EL (cell line): ENCODE measurements around the gene GOLGA6L25.
"Not testable (repeated sequence)": the region's sequence is repeated elsewhere in the genome, so short reads cannot be mapped to it uniquely, and the experiment has no call there.

Experiments used
- DNase-seq: peaks from one replicate; pipeline ENCODE4 v3.0.0-alpha.2; 2016

The GOLGA6L25 gene, protein sequence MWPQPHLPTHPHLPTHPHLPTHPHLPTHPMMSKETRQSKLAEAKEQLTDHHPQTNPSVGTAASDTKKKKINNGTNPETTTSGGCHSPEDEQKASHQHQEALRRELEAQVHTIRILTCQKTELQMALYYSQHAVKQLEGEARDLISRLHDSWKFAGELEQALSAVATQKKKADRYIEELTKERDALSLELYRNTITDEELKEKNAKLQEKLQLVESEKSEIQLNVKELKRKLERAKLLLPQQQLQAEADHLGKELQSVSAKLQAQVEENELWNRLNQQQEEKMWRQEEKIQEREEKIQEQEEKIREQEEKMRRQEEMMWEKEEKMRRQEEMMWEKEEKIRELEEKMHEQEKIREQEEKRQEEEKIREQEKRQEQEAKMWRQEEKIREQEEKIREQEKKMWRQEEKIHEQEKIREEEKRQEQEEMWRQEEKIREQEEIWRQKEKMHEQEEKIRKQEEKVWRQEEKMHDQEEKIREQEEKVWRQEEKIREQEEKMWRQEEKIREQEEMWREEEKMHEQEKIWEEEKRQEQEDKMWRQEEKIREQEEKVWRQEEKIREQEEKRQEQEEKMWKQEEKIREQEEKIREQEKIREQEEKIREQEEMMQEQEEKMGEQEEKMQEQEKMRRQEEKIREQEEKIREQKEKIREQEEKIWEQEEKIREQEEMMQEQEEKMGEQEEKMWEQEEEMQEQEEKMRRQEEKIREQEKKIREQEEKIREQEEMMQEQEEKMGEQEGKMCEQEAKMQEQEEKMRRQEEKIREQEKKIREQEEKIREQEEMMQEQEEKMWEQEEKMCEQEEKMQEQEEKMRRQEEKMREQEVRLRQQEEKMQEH

DNA sequence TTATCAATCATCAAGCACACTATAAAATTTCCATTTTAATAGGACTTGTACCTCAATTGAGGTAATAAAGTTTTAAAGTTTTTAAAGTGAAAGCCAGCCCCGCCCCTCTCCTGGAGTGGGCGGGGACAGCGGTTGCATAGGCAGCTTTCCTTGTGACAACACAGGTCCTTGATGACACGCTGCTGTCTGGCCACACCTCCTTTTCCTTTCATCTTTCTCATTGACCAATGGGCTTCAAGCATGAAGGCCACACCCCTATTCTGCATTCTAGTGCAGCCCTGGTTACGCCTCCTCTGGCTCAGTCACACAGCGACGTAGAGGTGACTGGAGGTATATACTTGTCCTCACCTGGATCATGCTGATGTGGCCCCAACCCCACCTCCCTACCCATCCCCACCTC, at the start of gene GOLGA6L25:
Gene GOLGA6L25 (plus strand): TSS at position 301 of the 400 bp plus-strand sequence. CDS start 61 bp downstream, at position 362.
- DNase-seq = not testable (repeated sequence)

DNA sequence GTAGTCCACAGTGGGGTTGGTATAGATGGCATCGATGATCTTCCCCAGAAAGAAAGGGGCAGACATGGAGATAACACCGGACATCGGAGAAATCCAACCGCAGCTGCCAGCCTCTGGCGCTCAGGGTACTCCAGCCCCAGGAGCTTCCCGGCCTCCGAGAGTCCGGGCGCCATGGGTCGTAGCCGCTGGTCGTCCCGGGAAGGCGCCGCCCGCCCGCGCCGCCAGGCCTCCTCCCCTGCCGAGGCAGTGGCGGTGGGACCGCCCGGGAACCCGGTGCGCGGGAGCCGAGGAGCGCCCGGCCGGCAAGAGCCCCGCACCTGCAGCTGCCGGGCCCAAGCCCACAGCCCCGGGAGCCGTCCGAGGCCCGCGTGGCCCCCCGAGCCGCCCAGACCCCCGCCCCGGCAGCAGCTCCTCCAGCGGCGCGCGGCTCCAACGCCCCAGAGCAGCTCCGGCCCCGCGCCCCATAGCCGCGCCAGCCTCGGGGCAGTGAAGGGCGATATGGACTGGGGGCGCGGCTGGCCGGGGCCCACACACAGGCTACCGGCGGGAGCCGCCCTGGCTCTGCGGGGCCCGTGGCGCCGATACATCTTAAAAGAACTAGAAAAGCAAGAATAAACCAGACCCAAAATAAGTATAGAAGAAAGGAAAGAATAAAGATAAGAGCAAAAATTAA, 45.0 kb upstream of the GOLGA6L25 start:
- DNase-seq = not testable (repeated sequence)

- DNase-seq = not testable (repeated sequence)
Observed at GRCh38 chr15:28514128-28514527, 39.2 kb upstream of the GOLGA6L25 start.

DNA sequence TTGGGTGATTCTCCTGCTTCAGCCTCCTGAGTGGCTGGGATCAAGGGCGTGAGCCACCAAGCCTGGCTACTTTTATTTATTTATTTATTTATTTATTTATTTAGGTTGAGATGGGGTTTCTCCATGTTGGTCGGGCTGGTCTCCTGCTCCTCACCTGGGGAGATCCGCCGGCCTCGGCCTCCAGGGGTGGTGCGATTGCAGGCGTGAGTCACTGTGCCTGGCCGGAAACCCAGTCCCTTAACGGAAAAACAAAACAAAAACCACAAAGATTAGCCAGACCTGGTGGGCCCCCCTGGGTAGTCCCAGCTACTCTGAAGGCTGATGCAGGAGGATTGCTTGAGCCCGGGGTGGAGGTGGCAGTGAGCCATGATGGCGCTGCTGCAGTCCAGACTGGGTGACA, 38.2 kb upstream of the GOLGA6L25 start:
- DNase-seq = not testable (repeated sequence)

DNA sequence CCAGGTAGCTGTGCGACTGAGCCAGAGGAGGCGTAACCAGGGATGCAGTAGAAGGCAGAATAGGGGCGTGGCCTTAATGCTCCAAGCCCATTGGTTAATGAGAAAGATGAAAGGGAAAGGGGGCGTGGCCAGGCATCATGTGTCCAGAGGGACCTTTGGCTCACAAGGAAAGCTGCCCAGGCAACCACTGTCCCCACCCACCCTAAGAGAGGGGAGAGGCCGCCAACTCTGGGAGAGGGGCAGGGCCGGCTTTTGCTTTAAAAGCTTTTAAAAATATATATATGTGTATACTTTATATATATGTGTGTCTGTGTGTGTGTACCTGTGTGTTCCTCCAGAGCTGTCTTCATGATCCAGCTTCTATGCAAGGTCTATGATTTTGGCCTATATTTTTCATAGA, 20.4 kb upstream of the GOLGA6L25 start, which contains the start of gene GOLGA8G:
Gene GOLGA8G (minus strand): TSS at position 18 of the 400 bp plus-strand sequence. CDS start 62 bp downstream, outside the sequence.
- not testable (repeated sequence) for DNase-seq

GRCh38 chr15:28573351-28573750, 20.0 kb downstream of the GOLGA6L25 start:
- DNase-seq = not testable (repeated sequence)

GRCh38 chr15:28588977-28589606, 35.7 kb downstream of the GOLGA6L25 start:
- DNase-seq = not testable (repeated sequence)

GRCh38 chr15:28589769-28590168, 36.4 kb downstream of the GOLGA6L25 start:
- DNase-seq = not testable (repeated sequence)

GRCh38 chr15:28592395-28592794, 39.0 kb downstream of the GOLGA6L25 start:
- not testable (repeated sequence) for DNase-seq

DNA sequence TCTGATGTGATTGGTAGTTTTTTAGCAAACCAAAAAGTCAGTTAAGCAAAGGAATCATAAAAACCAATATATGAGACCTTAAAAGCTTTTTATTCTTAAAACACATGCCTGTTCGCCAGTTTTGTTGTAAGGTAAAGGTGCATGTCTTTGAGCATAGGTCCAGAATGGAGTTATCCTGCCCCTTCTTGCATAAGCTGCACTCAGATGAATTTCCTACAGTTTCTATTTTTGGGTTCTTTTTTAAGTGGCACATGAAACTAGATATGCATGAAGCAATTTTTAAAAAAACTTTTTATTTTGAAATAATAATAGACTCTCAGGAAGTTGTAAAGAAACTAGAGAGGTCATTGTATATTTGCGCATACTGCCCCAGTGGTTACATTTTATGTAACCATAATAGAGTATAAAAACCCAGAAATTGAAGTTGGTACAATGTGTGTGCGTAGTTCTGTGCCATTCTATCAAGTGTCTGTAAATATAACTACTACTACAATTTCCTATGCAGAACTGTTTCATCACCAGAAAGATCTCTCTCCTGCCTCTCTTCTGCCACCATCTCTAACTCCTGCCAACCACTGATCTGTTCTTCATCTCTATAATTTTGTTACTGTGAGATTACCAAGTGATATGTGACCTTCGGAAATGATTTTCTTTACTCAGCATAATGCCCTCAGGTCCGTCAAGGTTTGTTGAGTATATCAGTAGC, 40.2 kb downstream of the GOLGA6L25 start:
- not testable (repeated sequence) for DNase-seq

- not testable (repeated sequence) for DNase-seq
Observed at GRCh38 chr15:28597471-28597870, 44.1 kb downstream of the GOLGA6L25 start.

DNA sequence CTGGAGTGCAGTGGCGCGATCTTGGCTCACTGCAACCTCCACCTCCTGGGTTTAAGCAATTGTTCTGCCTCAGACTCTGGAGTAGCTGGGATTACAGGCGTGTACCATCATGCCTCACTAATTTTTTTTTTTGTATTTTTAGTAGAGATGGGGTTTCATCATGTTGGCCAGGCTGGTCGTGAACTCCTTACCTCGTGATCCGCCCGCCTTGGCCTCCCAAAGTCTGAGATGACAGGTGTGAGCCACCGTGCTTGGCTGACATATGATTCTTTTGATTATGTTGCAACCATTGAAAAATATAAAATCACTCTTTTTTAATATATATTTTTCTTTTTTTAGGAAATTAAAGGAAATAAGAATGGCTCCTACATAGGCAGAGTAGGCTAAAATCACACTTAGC, 44.8 kb downstream of the GOLGA6L25 start:
- DNase-seq = not testable (repeated sequence)

GRCh38 chr15:28602152-28602551, 48.8 kb downstream of the GOLGA6L25 start:
- not testable (repeated sequence) for DNase-seq
